Measurements from ENCODE around the gene CACNA1I. TPM values are rescaled to one million over a fixed set of nuclear protein-coding genes. Genes with fewer than 3 reads are reported as not detected.

The CACNA1I gene
- total and polyA plus RNA-seq, 11 donors, result 0.01 to 0.07 (median 0.04) TPM; not detected in 6

GRCh38 chr22:39593066-39593930, 22.7 kb downstream of the CACNA1I start:
- no peaks in the 10 kb centered on the region for H3K36me3 ChIP-seq
- no peak overlapping the region for H3K4me3 ChIP-seq
- no peaks in the 10 kb centered on the region for H3K9me3 ChIP-seq
- no peak for TF ChIP-seq CTCF (IDR thresholded peaks at IDR 0.05)
- TF ChIP-seq POLR2A (IDR thresholded peaks at IDR 0.05), result no peak
- intact Hi-C loops (cut with DNase I), result no loop called here
- ATAC-seq, result peak in 3 of 4 donors; percentile 58 to 89 (median 61)
- peak in 2 of 5 donors; percentile 37 to 49 for DNase-seq
- H3K27ac ChIP-seq, result no peak overlapping the region
- WGBS, 4 donors, result 52 to 64% (median 54%) methylated on average over 8 to 12 of the region's 12 CpGs
- H3K4me1 ChIP-seq, result peaks cover 0 to 5% (median 0%) of the 10 kb centered on the region in 12 donors
- H3K27me3 ChIP-seq, result peaks cover 0 to 43% (median 14%) of the 10 kb centered on the region in 9 donors

GRCh38 chr22:39593931-39594285, 23.4 kb downstream of the CACNA1I start:
- TF ChIP-seq CTCF (IDR thresholded peaks at IDR 0.05) (no peak), POLR2A (IDR thresholded peaks at IDR 0.05) (no peak)
- Histone ChIP-seq H3K27me3 (peaks cover 0 to 49% (median 19%) of the 10 kb centered on the region in 9 donors), H3K4me1 (peaks cover 0 to 5% (median 0%) of the 10 kb centered on the region in 12 donors), H3K9me3 (no peaks in the 10 kb centered on the region), H3K27ac (no peak overlapping the region), H3K36me3 (no peaks in the 10 kb centered on the region), H3K4me3 (no peak overlapping the region)
- 54 to 59% (median 57%) methylated on average over 6 of the region's 6 CpGs for WGBS, 4 donors
- ATAC-seq, result no peak
- DNase-seq, result no peak
- intact Hi-C loops (cut with DNase I), result no loop called here

- Histone ChIP-seq H3K36me3 (no peaks in the 10 kb centered on the region), H3K27me3 (peaks cover 0 to 47% (median 19%) of the 10 kb centered on the region in 9 donors), H3K9me3 (no peaks in the 10 kb centered on the region), H3K27ac (no peak overlapping the region), H3K4me1 (peaks cover 0 to 5% (median 0%) of the 10 kb centered on the region in 12 donors), H3K4me3 (no peak overlapping the region)
- 42 to 63% (median 44%) methylated on average over 6 to 7 of the region's 7 CpGs for WGBS, 4 donors
- intact Hi-C loops (cut with DNase I), result no loop called here
- TF ChIP-seq CTCF (IDR thresholded peaks at IDR 0.05), result no peak
- DNase-seq, result no peak
- ATAC-seq, result no peak
Observed at GRCh38 chr22:39594411-39594810, 23.9 kb downstream of the CACNA1I start.

GRCh38 chr22:39595622-39596172, 25.1 kb downstream of the CACNA1I start:
- no peaks in the 10 kb centered on the region for H3K36me3 ChIP-seq
- no peak for DNase-seq
- H3K27ac ChIP-seq, result no peak overlapping the region
- ATAC-seq, result no peak
- H3K4me1 ChIP-seq, result peaks cover 0 to 5% (median 0%) of the 10 kb centered on the region in 12 donors
- no peak overlapping the region for H3K4me3 ChIP-seq
- no peaks in the 10 kb centered on the region for H3K9me3 ChIP-seq
- 65 to 71% (median 69%) methylated on average over 12 of the region's 12 CpGs for WGBS, 4 donors
- peaks cover 0 to 56% (median 19%) of the 10 kb centered on the region in 9 donors for H3K27me3 ChIP-seq
- intact Hi-C loops (cut with DNase I), result no loop called here
- TF ChIP-seq CTCF (IDR thresholded peaks at IDR 0.05), result no peak
- no peak for TF ChIP-seq POLR2A (IDR thresholded peaks at IDR 0.05)
